Activated naive CD8-positive, alpha-beta T cell treated with anti-CD3 and anti-CD28 coated beads, Interleukin-2, amount 50 U/mL, for 16 hours (primary cell): ENCODE data around the gene THTPA.
"Not testable (repeated sequence)": the region's sequence is repeated elsewhere in the genome, so short reads cannot be mapped to it uniquely, and the experiment has no call there.

Experiments used
- DNase-seq: peaks from one replicate; pipeline ENCODE4 v3.0.0-alpha.2; 2020; ENCODE audit warnings: low read depth, low spot score

Gene THTPA

DNA sequence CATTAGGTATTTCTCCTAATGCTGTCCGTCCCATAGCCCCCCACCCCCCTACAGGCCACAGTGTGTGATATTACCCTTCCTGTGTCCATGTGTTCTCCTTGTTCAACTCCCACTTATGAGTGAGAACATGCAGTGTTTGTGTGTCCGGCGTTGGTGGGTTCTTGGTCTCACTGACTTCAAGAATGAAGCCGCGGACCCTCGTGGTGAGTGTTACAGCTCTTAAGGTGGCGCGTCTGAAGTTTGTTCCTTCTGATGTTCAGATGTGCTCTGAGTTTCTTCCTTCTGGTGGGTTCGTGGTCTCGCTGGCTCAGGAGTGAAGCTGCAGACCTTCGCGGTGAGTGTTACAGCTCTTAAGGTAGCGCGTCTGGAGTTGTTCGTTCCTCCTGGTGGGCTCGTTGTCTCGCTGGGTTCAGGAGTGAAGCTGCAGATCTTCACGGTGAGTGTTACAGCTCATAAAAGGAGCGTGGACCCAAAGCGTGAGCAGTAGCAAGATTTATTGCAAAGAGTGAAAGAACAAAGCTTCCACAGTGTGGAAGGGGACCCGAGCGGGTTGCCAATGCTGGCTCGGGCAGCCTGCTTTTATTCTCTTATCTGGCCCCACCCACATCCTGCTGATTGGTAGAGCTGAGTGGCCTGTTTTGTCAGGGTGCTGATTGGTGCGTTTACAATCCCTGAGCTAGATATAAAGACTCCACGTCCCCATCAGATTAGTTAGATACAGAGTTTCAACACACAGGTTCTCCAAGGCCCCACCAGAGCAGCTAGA, 27.9 kb downstream of the THTPA start:
- DNase-seq: not testable (repeated sequence)

DNA sequence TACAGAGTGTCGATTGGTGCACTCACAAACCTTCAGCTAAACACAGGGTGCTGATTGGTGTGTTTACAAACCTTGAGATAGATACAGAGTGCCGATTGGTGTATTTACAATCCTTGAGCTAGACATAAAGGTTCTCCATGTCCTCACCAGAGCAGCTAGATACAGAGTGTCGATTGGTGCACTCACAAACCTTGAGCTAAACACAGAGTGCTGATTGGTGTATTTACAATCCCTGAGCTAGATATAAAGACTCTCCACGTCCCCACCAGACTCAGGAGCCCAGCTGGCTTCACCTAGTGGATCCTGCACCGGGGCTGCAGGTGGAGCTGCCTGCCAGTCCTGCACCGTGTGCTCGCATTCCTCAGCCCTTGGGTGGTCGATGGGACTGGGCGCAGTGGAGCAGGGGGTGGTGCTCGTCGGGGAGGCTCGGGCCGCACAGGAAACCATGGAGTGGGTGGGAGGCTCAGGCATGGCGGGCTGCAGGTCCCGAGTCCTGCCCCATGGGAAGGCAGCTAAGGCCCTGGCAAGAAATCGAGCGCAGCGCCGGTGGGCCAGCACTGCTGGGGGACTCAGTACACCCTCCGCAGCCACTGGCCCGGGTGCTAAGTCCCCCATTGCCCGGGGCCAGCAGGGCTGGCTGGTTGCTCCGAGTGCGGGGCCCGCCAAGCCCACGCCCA, 28.6 kb downstream of the THTPA start:
- DNase-seq: not testable (repeated sequence)

DNA sequence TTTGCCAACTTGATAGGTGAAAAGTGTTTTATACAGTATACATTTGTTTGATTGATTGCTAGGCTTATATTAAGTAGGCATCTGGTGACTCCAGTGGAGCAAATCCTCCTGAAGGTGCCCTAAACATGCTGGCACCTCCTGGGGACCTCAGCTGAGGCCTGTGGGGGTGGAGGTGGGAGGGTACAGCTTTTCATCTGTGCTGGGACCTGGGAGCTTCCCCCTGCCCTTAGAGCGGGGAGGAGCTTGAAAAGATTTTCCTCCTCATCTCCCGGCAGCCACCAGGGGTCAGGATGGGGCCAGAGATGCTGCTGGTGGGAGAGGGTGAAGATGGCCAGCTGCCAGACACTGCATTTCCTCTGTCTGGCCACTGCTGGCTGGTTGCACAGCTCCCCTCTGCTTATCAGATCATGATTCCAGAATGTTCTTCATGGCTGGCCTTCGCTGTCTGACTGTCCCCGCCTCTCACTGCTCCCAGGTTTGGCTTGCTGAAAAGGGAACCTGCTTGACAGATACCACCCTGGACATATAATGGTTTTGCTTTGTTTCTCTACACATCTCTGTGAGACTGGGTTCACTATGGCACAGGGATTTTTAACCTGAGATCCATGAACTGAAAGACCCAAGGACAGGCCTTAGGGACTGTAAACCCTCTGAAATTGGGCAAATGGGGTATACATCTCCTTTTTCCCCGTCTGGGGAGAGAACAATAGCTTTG, 33.0 kb downstream of the THTPA start:
- peak; percentile 55 for DNase-seq

DNA sequence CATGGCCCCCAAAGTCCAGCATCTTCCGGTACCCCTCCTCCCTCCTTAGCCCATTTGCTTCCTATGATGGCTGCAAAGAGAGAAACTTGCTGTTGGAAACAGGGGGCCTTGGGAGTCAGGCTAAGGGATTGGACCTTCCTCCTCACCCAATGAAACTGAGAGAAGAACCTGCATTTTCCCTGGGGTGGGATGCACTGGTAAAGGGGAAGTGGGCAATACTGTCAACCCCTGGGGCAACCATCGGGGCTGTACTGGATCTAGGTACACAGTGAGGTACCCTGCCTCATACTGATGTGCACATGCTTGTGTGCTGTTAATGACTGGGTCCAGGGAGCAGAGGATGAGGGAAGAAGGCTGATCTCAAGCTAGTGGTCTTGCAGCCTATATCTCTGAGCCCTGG, 33.5 kb downstream of the THTPA start:
- no peak for DNase-seq

DNA sequence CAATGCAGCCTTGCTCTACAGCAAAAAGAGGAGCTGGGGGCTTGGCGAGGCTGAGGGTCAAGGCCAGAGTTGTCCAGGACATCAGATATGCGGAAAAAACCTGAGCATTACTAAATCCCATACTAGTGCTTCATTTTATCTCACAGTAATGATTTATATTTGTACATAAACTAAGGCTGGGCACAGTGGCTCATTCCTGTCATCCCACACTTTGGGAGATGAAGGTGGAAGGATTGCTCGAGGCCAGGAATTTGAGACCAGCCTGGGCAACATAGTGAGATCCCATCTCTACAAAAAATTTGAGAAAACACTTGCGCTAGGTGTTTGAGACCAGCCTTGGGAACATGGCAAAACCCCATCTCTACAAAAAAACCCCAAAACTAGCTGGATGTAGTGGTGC, 34.1 kb downstream of the THTPA start:
- DNase-seq: no peak

DNA sequence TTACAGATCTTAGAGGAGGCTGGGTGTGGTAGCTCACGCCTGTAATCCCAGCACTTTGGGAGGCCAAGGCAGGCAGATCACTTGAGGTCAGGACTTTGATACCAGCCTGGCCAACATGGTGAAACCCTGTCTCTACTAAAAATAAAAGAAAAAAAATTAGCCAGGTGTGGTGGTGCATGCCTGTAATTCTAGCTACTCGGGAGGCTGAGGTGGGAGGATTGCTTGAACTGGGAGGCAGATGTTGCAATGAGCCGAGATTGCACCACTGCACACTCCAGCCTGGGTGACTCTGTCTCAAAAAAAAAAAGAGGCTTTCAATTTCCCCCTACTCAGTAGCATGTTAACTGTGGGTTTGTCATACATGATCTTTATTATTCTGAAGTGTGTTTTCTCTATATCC, 38.1 kb downstream of the THTPA start:
- DNase-seq: not testable (repeated sequence)

DNA sequence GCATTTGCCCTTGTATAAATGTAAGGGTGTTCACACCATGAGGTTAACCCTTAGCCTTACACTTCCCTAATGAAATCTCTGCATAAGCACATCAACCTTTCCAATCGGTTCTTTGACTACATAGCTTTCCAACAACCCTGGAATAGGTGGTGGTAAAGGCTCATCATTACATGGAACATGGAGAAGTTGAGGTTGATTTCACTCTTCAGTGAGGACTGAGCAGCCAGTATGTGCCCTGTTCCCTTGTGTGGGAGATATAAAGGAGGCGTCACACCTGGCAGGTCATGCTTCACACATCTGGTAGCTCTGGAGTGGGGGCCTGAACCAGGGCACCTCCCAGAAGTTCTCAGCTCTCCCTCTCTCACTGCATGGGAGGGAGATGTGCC, 44.2 kb downstream of the THTPA start:
- no peak for DNase-seq

DNA sequence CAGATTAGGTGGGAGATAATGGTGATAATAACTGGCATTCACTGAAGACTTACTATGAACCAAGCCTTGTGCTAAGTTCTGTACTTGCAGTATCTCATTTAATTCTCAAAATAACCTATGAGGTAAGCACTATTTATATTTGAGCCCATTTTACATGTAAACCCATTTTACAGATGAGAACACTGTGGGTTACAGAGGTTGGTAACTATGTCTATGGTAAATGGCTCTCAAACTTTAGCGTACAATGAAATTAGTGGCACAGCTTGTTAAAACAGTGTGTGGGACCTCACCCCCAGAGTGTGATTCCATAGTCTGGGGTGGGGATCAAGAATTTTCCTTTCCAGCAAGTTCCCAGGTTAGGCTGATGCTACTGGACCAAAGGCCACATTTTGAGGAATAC, 44.7 kb downstream of the THTPA start:
- DNase-seq: no peak

DNA sequence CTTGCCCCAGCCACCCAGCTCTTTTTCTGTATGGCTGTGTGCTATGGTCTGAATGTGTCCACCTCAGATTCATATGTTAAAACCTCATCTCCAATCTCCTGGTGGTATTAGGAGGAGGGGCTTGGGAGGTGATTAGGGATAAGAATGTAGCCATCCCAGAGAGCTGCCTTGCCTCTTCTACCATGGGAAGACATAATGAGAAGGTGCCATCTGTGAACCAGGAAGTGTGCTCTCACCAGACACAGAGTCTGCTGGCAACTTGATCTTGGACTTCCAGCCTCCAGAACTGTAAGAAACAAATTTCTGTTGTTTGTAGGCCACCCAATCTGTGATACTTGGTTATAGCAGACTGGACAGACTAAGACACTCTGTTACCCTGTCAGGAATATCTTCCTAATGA, 45.4 kb downstream of the THTPA start:
- no peak for DNase-seq

DNA sequence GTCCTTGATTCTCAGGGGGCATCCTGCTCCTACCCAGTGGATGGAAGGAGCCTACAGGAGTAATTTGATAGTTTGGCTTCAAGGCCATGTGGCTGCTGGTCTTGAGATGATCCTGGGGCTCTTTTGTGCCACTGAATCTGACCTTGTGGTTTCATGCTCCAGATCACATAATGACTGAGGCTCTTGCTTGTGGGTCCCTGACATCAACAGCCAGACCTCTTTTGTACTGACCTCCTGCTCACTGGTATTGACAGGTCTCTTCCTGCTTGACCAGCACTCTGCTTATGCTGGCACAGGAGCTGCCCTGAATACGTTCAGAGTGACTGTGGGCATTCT, 45.7 kb downstream of the THTPA start:
- DNase-seq: no peak

DNA sequence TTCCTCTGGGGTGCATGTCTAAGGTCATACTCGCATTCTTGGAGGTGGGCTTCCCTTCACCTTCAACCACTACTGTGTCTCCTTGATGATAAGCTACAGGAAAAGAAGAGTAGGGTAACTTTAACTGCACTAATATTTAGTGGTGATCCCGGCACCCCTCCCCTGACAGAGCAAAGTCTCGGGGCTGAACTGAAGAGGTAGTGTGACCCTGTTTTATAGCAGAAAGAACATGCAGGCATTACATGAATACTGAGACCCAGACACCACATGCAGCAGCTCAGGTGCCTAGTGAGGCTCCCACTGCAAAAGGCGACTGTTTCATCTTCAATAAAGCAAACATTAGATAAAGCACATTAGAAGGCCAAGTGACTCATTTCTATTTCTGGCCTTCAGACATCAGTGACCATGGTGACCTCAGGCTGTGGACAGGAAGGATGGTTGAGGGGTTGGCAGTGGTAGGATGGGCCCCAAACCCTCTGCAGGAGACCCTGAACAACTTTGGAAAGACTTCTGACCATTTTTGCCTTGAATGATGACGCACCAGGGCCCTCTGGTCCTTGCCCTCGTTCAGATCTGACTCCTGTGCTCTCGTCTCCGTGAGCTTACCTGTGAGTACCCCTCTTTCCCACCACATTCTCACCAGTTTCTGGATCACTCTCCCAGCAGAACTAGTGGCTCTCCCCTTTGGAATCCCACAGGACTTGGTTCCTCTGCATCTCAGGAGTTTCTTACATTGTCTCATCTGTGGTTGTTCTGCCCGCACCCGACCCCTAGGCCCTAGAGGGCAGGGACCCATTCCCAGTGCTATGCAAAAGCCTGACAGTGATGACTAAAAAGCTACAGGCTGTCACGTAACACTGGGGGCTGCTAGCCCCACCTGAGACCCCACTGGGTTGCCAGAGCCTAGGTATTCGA, 46.4 kb downstream of the THTPA start:
- no peak for DNase-seq

DNA sequence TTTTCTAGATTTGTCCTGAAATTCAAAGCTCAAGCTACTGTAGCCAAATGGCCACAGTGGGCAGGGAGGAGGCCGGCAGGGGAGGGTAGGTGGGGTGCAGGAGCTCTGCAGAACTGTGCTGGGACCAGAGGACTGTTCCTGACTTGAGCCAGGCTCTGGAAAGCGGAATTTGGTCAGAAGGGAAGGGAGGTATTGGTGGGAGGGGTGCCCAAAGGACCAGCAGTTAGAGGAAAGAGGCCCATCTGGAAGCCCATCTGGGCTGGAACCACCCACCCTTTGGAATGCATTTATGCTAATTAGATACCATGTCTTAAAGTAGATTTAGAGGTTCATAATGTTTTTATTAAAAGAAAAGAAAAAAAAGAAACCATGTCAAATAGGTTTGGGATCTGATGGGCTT, 47.0 kb downstream of the THTPA start:
- no peak for DNase-seq

DNA sequence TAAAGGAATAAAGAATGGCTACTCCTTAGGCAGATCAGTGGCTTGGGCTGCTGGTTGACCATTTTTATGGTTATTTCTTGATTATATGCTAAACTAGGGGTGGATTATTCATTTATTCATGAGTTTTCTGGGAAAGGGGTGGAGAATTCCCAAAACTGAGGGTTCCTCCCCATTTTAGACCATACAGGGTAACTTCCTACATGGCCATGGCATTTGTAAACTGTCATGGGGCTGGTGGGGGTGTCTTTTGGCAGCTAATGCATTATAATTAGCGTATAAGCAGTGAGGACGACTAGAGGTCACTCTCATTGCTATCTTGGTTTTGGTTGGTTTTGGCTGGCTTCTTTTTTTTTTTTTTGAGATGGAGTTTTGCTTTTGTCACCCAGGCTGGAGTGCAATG, 48.1 kb downstream of the THTPA start:
- DNase-seq: no peak

DNA sequence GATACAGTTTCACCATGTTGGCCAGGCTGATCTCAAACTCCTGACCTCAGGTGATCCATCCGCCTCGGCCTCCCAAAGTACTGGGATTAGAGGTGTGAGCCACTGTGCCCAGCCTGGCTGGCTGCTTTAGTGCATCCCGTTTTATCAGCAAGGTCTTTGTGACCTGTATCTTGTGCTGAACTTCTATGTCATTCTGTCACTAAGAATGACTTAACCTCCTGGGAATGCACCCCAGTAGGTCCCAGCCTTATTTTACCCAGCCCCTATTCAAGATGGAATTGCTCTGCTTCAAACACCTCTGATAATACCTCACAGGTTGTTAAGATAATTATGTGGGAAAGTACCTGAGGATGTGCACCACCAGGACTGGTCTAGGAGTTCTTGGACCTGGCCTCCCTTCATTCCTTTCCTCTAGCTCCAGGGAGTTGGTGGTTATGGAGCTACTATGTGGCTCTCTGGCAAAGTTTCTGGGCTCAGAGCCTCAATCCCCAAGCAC, 48.7 kb downstream of the THTPA start:
- DNase-seq: no peak

DNA sequence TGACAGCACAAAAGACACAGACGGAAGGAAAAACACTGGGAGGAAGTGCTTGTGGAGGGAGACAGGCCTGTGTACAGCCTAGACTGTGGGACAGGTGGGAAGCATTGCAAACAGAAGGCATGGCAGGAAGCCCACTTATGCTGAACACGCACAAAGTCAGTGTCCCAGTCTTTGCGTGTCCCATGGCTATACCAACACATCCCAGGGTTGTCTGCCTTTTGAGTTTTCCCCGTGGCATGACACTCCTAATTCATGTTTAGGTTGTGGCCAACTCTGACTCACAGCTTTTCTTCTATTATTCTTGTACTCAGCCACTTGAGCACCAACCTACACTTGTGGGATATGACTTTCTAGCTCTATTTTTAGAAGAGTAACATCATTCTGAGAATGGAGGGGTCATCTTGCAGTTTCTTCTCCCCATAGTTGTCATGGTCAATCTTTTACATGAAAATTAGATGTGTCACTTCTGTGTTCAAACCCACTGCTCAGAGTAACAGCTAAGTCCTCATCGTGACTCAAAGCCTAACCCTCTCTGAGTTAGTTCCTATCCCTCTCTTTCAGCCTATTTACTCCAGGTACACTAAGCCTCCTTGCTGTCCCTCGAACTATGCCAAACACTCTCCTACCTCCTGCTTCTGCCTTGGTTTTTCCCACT, 50.0 kb downstream of the THTPA start:
- no peak for DNase-seq

DNA sequence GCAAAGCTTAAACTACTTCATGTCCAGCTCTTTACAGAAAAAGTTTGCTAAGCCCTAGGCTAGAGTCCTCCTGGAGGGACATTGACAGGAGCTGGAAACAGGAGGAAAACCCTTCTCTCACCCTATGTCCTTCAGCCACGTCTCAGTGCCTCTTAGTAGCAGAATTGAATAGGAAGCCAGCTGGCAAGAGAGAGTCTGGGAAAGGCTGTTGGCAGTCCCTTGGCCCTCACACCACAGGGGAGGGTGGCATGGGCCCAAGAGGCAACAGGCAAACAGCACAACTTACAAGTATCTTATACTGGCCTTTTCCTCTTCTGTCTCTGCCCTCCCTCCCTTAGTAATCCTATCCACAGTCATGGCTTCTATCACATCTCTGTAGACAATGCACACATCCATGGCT, 52.4 kb downstream of the THTPA start:
- no peak for DNase-seq

DNA sequence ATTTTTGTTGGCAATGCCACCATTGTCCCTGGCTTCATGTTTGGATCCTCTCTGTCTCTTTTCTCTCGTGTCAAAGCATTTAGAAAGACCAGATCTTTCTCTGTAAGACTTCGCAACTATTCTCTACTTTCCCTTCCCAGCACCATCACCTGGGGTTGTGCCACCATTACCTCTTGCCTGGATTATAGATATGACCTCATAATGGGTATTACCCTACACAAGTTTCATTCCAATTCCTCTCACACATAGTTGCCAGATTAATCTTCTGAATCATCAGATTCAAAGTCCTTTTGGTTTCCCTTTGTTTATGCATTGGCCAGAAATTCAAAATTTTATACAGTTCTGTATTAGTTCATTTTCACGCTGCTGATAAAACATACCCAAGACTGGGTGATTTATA, 52.9 kb downstream of the THTPA start:
- DNase-seq: no peak

DNA sequence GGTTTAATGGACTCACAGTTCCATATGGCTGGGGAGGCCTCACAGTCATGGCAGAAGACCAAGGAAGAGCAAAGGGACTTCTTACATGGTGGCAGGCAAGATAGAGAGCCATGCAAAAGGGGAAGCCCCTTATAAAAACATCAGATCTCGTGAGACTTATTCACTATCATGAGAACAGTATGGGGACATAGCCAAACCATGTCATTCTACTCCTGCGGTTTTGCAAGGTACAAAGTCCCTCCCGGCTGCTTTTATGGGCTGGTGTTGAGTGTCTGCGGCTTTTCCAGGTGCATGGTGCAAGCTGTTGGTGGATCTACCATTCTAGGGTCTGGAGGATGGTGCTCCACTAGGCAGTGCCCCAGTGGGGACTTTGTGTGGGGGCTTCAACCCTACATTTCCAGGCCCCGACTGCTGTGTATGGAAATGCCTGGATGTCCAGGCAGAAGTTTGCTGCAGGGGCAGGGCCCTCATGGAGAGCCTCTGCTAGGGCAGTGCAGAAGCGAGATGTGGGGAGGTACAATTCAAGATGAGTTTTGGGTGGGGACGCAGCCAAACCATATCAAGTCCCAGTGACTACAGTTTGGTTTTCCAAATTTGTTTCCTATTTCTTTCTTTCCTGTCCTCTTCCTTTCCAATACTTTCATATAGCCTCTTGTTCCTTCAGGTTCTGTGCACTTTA, 53.5 kb downstream of the THTPA start:
- DNase-seq: not testable (repeated sequence)
